Mucosa of descending colon (tissue), 3 donors: ENCODE measurements around the gene ASB2. TPM values are rescaled to one million over a fixed set of nuclear protein-coding genes. Genes with fewer than 3 reads are reported as not detected.
A peak's percentile ranks its signal among the peaks of the same experiment; 100 is the strongest.

ENCODE experiments used
- ATAC-seq: fragments of 200-7000 bp; cut with Tn5 transposase; one replicate; pipeline ENCODE4 v1.9.1; 2020; ENCODE audit warnings: mild to moderate bottlenecking, moderate library complexity
- DNase-seq, 3 donors: peaks; one replicate each; pipeline ENCODE4 v3.0.0-alpha.2; 2020
- H3K36me3 ChIP-seq: fragments of 200-600 bp; one replicate; pipeline ENCODE4 v1.8.0; 2021; ENCODE audit warnings: low read depth, mild to moderate bottlenecking
- H3K4me1 ChIP-seq: fragments of 200-600 bp; one replicate; pipeline ENCODE4 v1.8.0; 2021; ENCODE audit warnings: low read depth, mild to moderate bottlenecking
- H3K4me3 ChIP-seq: fragments of 200-600 bp; one replicate; pipeline ENCODE4 v1.8.0; 2021; ENCODE audit warnings: mild to moderate bottlenecking
- H3K9me3 ChIP-seq: fragments of 200-600 bp; one replicate; pipeline ENCODE4 v1.8.0; 2021; ENCODE audit warnings: mild to moderate bottlenecking
- intact Hi-C, 2 donors: fragments of 100-400 bp; cut with DNase I in 1 of 2; cut with micrococcal nuclease in 1 of 2; formaldehyde crosslinking; loops; one replicate each; pipeline versions ENCODE4 v1.11.0 to v1.11.1; 2022; cut with DNase I, micrococcal nuclease
- total RNA-seq, 3 donors: library from RNA; stranded (reverse); fragmentation: NEBNext Ultra II Directional in 2 of 3; extraction: Animal tissue kit (Norgen Biotek cat#: 25700) in 2 of 3; gene quantifications; one replicate each; pipeline versions ENCODE4 v1.2.1 to v1.2.4, GENCODE V29; 2021 to 2023
- TF ChIP-seq, protein P1 (sequence below): fragments of 200-600 bp; IDR thresholded peaks from one replicate; pipeline ENCODE4 v1.8.0; 2022; ENCODE audit warnings: antibody characterized with exemption, mild to moderate bottlenecking
- donor health status: DM: no; HTN: no; CAD: no; lungs with moderate emphysema.
- donor health status: DM: no; HTN: no; CAD: no.
- donor health status: DM: no; HTN: yes; CAD: no.

Gene ASB2
- total RNA-seq, 3 donors from 2014 or later: 5.2 to 89.1 (median 8.8) TPM

DNA sequence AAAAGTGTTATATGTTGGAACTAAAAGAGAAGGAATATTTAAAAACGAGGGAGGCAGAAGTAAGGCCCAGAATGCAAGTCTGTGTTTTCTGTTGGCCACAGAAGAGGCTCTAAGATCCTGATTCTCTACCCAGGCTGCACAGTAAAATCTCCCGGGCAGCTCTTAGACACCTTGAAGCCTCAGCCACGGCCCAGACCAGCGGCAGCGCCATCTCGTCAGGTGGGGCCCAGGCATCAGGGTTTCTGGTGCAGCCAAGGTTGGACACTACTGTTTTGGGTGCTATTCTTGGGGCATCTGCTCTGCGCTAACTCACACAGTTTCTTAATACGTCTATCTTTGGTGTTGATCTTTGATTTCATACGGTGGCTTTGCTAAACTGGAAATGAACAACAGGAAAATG is 32.4 kb downstream of the ASB2 start:
- Histone ChIP-seq H3K36me3 (no peaks in the 10 kb centered on the region), H3K4me1 (no peaks in the 10 kb centered on the region), H3K9me3 (no peaks in the 10 kb centered on the region), H3K4me3 (no peak overlapping the region)
- TF ChIP-seq, protein P1, sequence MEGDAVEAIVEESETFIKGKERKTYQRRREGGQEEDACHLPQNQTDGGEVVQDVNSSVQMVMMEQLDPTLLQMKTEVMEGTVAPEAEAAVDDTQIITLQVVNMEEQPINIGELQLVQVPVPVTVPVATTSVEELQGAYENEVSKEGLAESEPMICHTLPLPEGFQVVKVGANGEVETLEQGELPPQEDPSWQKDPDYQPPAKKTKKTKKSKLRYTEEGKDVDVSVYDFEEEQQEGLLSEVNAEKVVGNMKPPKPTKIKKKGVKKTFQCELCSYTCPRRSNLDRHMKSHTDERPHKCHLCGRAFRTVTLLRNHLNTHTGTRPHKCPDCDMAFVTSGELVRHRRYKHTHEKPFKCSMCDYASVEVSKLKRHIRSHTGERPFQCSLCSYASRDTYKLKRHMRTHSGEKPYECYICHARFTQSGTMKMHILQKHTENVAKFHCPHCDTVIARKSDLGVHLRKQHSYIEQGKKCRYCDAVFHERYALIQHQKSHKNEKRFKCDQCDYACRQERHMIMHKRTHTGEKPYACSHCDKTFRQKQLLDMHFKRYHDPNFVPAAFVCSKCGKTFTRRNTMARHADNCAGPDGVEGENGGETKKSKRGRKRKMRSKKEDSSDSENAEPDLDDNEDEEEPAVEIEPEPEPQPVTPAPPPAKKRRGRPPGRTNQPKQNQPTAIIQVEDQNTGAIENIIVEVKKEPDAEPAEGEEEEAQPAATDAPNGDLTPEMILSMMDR: no peak
- intact Hi-C loops: no loop called here
- DNase-seq (no peak), ATAC-seq (no peak)

DNA sequence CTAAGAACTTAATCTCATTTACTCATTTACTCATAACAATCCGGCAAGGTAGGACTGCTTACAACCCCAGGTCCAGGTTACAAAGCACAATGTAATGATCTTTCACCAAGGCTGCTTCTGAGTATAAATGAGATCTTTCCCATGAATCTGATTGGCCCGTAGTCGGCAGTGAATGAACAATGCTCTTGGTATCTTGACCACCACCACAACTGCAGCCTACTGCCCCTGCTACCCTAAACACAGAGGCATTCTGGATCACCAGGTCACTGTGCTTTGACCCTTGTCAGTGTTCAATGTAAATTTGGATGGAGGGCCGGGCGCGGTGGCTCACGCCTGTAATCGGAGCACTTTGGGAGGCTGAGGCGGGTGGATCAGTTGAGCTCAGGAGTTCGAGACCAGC is 33.3 kb downstream of the ASB2 start:
- Histone ChIP-seq H3K4me3 (no peak overlapping the region), H3K9me3 (no peaks in the 10 kb centered on the region), H3K36me3 (no peaks in the 10 kb centered on the region), H3K4me1 (no peaks in the 10 kb centered on the region)
- DNase-seq (peak in 1 of 3 donors; percentile 19), ATAC-seq (no peak)
- intact Hi-C loops: no loop called here
- TF ChIP-seq, protein P1: no peak

DNA sequence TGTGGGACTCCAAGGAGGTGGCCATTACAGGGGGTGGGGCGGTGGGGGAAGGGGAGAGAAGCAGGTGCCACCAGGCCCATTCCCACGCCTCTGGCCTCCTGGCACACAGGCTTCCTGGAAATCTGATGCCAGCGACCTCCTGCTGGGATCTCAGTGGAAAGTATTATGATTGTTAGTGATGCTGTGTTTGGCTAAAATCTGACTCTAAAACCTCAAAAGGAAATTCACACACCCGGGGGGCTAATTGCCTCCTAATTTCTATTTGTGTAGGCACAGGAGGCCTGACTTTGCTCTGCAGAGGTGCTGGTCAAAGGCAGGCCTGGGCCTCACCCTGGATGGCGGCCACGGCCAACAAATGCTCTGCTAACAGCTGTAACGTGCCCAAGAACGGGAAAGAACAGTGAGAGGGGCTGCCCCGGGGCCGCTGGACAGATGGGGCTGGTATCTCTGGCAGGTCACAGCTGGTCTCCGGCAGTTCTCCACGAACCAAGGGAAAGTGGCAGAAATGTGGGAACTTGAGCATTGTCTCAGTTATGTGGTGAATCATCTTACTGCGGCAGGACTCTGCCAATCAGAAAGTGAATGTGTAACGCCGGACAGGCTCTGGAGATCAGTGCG is 35.0 kb downstream of the ASB2 start:
- no peaks in the 10 kb centered on the region for H3K4me1 ChIP-seq
- H3K36me3 ChIP-seq: no peaks in the 10 kb centered on the region
- TF ChIP-seq, protein P1: no peak
- peak in 1 of 3 donors; percentile 49 for DNase-seq
- no peak overlapping the region for H3K4me3 ChIP-seq
- H3K9me3 ChIP-seq: no peaks in the 10 kb centered on the region
- intact Hi-C loops: loop anchor here in 1 of 2 donors (2.0 kb wide), 1 partner anchor 59 kb away; no protein-coding TSS in a partner anchor
- ATAC-seq: no peak

DNA sequence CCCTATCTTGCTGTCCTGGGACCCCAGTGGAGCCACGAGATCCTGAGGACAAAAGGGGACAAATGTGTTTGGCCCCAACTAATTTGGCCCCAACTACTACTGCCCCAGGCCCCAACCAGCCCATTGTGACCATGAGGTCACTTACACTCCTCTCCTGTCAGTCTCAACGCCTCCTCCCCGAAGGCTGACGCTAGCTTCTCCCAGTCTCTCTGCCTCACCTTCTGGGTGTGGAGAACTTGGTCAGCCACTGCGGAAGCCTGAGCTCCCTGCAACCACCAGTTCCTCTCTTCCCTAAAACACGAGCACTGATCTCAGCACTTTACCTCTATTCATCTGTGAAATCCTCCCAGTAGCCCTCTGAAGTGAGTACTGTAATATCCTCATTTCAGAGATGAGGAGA is 35.9 kb downstream of the ASB2 start:
- no peaks in the 10 kb centered on the region for H3K36me3 ChIP-seq
- intact Hi-C loops: loop anchor here in 1 of 2 donors (2.0 kb wide), 1 partner anchor 60 kb away; no protein-coding TSS in a partner anchor
- no peaks in the 10 kb centered on the region for H3K9me3 ChIP-seq
- H3K4me1 ChIP-seq: no peaks in the 10 kb centered on the region
- TF ChIP-seq, protein P1: no peak
- DNase-seq (peak in 1 of 3 donors; percentile 40), ATAC-seq (no peak)
- no peak overlapping the region for H3K4me3 ChIP-seq

DNA sequence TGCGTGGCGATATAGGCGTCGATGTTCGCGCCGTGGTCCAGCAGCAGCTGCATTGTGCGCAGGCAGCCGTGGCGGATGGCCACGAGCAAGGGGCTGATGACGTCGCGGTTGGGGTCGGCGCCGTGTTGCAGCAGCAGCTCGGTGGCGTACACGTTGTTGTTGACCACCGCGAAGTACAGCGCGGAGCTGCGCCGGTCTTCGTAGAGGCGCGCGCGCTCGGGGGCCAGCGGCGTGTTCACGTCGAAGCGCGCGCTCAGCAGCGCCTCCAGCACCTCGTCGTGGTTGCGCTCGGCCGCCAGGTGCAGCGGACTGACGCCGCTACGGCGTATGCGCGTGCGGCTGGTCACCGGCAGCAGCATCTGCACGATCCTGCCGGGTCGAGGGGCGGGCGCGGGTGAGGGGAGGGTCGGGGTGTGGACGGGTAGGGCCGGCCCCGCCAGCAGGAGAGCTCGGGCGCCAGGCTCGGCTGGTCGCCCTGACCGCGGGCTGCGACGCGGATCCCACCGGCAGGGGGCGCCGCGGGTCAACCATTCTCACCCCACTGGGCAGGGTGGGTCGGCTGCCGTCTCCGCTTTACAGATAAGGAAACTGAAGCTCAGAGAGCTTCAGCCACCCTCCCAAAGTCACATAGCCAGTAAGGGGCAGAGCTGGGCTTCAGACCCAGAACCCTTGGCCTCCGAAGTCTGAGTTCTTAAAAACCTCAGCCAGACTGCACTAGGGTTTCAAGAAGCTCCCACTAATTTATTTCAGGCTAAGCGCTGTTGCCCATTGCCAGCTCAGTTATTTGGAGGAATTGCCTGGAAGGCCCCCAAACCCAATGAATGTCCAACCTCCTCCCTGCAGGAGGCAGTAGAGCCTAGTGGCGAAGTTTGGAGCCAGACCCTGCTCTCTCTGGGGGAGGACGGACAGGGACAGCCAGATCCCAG is 36.8 kb downstream of the ASB2 start:
- H3K4me3 ChIP-seq: no peak overlapping the region
- no peaks in the 10 kb centered on the region for H3K36me3 ChIP-seq
- peak; percentile 85 to 89 (median 89) for DNase-seq
- no peaks in the 10 kb centered on the region for H3K4me1 ChIP-seq
- peak; percentile 93 for ATAC-seq
- intact Hi-C loops: loop anchor here (2.0 kb wide), 1 partner anchor 61 kb away; no protein-coding TSS in a partner anchor
- TF ChIP-seq, protein P1: peak; percentile 67
- H3K9me3 ChIP-seq: no peaks in the 10 kb centered on the region
